Memory B cell (primary cell): ENCODE measurements around the gene HNRNPLL.

Experiments
- ATAC-seq: fragments of 150-1000 bp; cut with Tn5 transposase; 2 replicates; pipeline ENCODE4 v1.10.0; 2021; ENCODE audit warnings: low read depth, mild to moderate bottlenecking, moderate library complexity
- DNase-seq, 2 donors: peaks; one replicate each; pipeline ENCODE4 v3.0.0; 2022; ENCODE audit warnings: low spot score in 2 of 2
- H3K27ac Mint-ChIP-seq: one replicate; pipeline ENCODE4 v1.8.0; 2022; ENCODE audit warnings: mild to moderate bottlenecking, moderate library complexity, mixed read lengths
- H3K27me3 Mint-ChIP-seq: one replicate; pipeline ENCODE4 v1.8.0; 2022; ENCODE audit warnings: mixed read lengths
- H3K36me3 Mint-ChIP-seq: one replicate; pipeline ENCODE4 v1.8.0; 2022; ENCODE audit warnings: mild to moderate bottlenecking, mixed read lengths
- H3K4me1 Mint-ChIP-seq: one replicate; pipeline ENCODE4 v1.8.0; 2022; ENCODE audit warnings: mixed read lengths
- H3K4me3 Mint-ChIP-seq: one replicate; pipeline ENCODE4 v1.8.0; 2022; ENCODE audit warnings: mild to moderate bottlenecking, moderate library complexity, mixed read lengths
- H3K9me3 Mint-ChIP-seq: one replicate; pipeline ENCODE4 v1.8.0; 2022; ENCODE audit warnings: mixed read lengths

The HNRNPLL gene

GRCh38 chr2:38529208-38529607, 73.5 kb downstream of the HNRNPLL start:
- H3K36me3 Mint-ChIP-seq, result peaks cover 1% of the 10 kb centered on the region
- no peak for DNase-seq
- no peak overlapping the region for H3K27ac Mint-ChIP-seq
- peaks cover 26% of the 10 kb centered on the region for H3K4me1 Mint-ChIP-seq
- no peak overlapping the region for H3K4me3 Mint-ChIP-seq
- no peak for ATAC-seq
- H3K9me3 Mint-ChIP-seq, result no peaks in the 10 kb centered on the region
- H3K27me3 Mint-ChIP-seq, result peaks cover 6% of the 10 kb centered on the region

DNA sequence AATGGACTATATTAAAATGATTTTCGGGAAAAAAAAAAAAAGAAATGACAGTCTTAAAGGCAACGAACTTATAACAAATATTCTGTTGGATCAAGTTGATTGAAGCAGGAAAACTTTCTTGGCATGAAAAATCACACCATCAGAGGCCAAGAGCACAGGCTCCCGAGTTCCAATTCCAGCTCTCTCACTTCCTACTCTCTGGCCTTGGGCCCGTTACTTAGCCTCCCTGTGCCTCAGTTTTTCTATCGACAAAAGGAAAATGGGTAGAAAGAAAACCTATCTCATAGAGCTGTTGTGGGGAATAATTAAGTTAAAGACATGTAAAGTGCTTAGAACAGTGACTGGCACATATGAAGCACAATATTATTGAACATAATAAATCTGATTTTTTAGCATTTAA, 74.2 kb downstream of the HNRNPLL start:
- peaks cover 1% of the 10 kb centered on the region for H3K36me3 Mint-ChIP-seq
- H3K4me1 Mint-ChIP-seq, result peaks cover 20% of the 10 kb centered on the region
- H3K4me3 Mint-ChIP-seq, result peak overlapping the region; percentile 62
- H3K27ac Mint-ChIP-seq, result no peak overlapping the region
- DNase-seq (no peak), ATAC-seq (no peak)
- H3K9me3 Mint-ChIP-seq, result no peaks in the 10 kb centered on the region
- H3K27me3 Mint-ChIP-seq, result peaks cover 6% of the 10 kb centered on the region

- Mint-ChIP-seq H3K4me3 (peak overlapping the region; percentile 64), H3K27ac (no peak overlapping the region), H3K27me3 (peaks cover 6% of the 10 kb centered on the region), H3K36me3 (peaks cover 1% of the 10 kb centered on the region), H3K9me3 (no peaks in the 10 kb centered on the region), H3K4me1 (peaks cover 15% of the 10 kb centered on the region)
- peak; percentile 30 for ATAC-seq
- peak in 1 of 2 donors; percentile 6 for DNase-seq
Observed at GRCh38 chr2:38528008-38528442, 74.7 kb downstream of the HNRNPLL start.

GRCh38 chr2:38527338-38528007, 75.3 kb downstream of the HNRNPLL start:
- Mint-ChIP-seq H3K27me3 (peaks cover 6% of the 10 kb centered on the region), H3K4me3 (peak overlapping the region; percentile 43)

GRCh38 chr2:38526195-38526594, 76.5 kb downstream of the HNRNPLL start:
- no peaks in the 10 kb centered on the region for H3K36me3 Mint-ChIP-seq
- H3K27me3 Mint-ChIP-seq, result peaks cover 6% of the 10 kb centered on the region
- peaks cover 7% of the 10 kb centered on the region for H3K4me1 Mint-ChIP-seq
- H3K9me3 Mint-ChIP-seq, result no peaks in the 10 kb centered on the region
- no peak for ATAC-seq
- DNase-seq, result no peak
- H3K4me3 Mint-ChIP-seq, result no peak overlapping the region
- H3K27ac Mint-ChIP-seq, result no peak overlapping the region

More at GRCh38 chr2:38527338-38528007, 75.3 kb downstream of the HNRNPLL start:
- DNase-seq, result no peak
- H3K27ac Mint-ChIP-seq, result no peak overlapping the region
- peaks cover 9% of the 10 kb centered on the region for H3K4me1 Mint-ChIP-seq
- ATAC-seq, result no peak
- no peaks in the 10 kb centered on the region for H3K9me3 Mint-ChIP-seq
- peaks cover 1% of the 10 kb centered on the region for H3K36me3 Mint-ChIP-seq

- H3K4me1 Mint-ChIP-seq, result peaks cover 7% of the 10 kb centered on the region
- DNase-seq (no peak), ATAC-seq (peak; percentile 35)
- H3K36me3 Mint-ChIP-seq, result no peaks in the 10 kb centered on the region
- H3K4me3 Mint-ChIP-seq, result no peak overlapping the region
- no peaks in the 10 kb centered on the region for H3K9me3 Mint-ChIP-seq
- peaks cover 6% of the 10 kb centered on the region for H3K27me3 Mint-ChIP-seq
- no peak overlapping the region for H3K27ac Mint-ChIP-seq
Observed at GRCh38 chr2:38524580-38524979, 78.1 kb downstream of the HNRNPLL start.

GRCh38 chr2:38523728-38524437, 78.8 kb downstream of the HNRNPLL start:
- no peak overlapping the region for H3K4me3 Mint-ChIP-seq
- H3K9me3 Mint-ChIP-seq, result no peaks in the 10 kb centered on the region
- no peak overlapping the region for H3K27ac Mint-ChIP-seq
- no peak for ATAC-seq
- DNase-seq, result no peak
- H3K4me1 Mint-ChIP-seq, result peaks cover 7% of the 10 kb centered on the region
- H3K36me3 Mint-ChIP-seq, result no peaks in the 10 kb centered on the region
- peaks cover 4% of the 10 kb centered on the region for H3K27me3 Mint-ChIP-seq

GRCh38 chr2:38522754-38523349, 79.9 kb downstream of the HNRNPLL start:
- Mint-ChIP-seq H3K9me3 (no peaks in the 10 kb centered on the region), H3K4me3 (no peak overlapping the region), H3K27ac (no peak overlapping the region), H3K4me1 (peaks cover 4% of the 10 kb centered on the region), H3K36me3 (no peaks in the 10 kb centered on the region), H3K27me3 (peaks cover 2% of the 10 kb centered on the region)
- ATAC-seq (no peak), DNase-seq (no peak)

GRCh38 chr2:38521835-38522234, 80.9 kb downstream of the HNRNPLL start:
- no peaks in the 10 kb centered on the region for H3K9me3 Mint-ChIP-seq
- no peak for DNase-seq
- H3K27me3 Mint-ChIP-seq, result peaks cover 2% of the 10 kb centered on the region
- ATAC-seq, result no peak
- no peak overlapping the region for H3K27ac Mint-ChIP-seq
- H3K4me3 Mint-ChIP-seq, result no peak overlapping the region
- peaks cover 4% of the 10 kb centered on the region for H3K4me1 Mint-ChIP-seq
- no peaks in the 10 kb centered on the region for H3K36me3 Mint-ChIP-seq

DNA sequence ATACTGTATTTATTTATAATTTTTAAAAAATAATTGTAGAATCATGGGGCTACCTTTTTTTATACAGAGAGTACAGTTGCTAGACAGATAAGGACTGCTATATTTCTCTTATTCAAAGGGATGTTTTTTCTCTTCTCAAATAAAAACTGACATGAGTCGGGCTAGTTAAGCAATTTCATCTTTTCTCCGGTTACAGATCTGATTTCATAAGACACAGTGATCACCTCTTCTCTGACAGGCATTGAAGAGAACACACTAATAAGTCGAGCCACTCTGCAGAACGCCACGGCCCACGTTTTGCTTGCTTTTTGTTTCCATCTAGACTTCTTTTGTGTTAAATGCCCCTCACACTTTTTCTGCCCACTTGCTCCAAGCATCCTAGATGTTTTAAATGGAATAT, 85.4 kb downstream of the HNRNPLL start:
- Mint-ChIP-seq H3K4me3 (no peak overlapping the region), H3K27me3 (peaks cover 7% of the 10 kb centered on the region), H3K4me1 (no peaks in the 10 kb centered on the region), H3K9me3 (no peaks in the 10 kb centered on the region), H3K27ac (no peak overlapping the region), H3K36me3 (no peaks in the 10 kb centered on the region)
- ATAC-seq (no peak), DNase-seq (no peak)

DNA sequence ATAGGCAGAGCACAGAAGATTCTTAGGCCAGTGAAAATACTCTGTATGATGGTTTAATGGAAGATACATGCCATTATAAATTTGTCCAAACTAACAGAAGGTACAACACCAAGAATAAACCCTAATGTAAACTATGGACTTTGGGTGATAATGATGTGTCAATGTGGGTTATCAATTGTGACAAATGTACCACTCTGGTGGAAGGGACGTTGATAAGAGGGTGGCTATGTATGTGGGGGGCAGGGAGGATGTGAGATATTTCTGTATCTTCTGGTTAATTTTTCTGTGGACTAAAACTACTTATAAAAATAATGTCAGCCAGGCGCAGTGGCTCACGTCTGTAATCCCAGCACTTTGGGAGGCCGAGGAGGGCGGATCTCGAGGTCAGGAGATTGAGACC, 86.2 kb downstream of the HNRNPLL start:
- H3K4me1 Mint-ChIP-seq, result no peaks in the 10 kb centered on the region
- H3K27ac Mint-ChIP-seq, result no peak overlapping the region
- DNase-seq (no peak), ATAC-seq (no peak)
- H3K9me3 Mint-ChIP-seq, result no peaks in the 10 kb centered on the region
- no peak overlapping the region for H3K4me3 Mint-ChIP-seq
- no peaks in the 10 kb centered on the region for H3K36me3 Mint-ChIP-seq
- peaks cover 7% of the 10 kb centered on the region for H3K27me3 Mint-ChIP-seq

GRCh38 chr2:38516122-38516521, 86.6 kb downstream of the HNRNPLL start:
- ATAC-seq, result no peak
- no peak overlapping the region for H3K4me3 Mint-ChIP-seq
- peaks cover 7% of the 10 kb centered on the region for H3K27me3 Mint-ChIP-seq
- H3K4me1 Mint-ChIP-seq, result no peaks in the 10 kb centered on the region
- no peaks in the 10 kb centered on the region for H3K36me3 Mint-ChIP-seq
- no peak for DNase-seq
- H3K9me3 Mint-ChIP-seq, result no peaks in the 10 kb centered on the region
- no peak overlapping the region for H3K27ac Mint-ChIP-seq

DNA sequence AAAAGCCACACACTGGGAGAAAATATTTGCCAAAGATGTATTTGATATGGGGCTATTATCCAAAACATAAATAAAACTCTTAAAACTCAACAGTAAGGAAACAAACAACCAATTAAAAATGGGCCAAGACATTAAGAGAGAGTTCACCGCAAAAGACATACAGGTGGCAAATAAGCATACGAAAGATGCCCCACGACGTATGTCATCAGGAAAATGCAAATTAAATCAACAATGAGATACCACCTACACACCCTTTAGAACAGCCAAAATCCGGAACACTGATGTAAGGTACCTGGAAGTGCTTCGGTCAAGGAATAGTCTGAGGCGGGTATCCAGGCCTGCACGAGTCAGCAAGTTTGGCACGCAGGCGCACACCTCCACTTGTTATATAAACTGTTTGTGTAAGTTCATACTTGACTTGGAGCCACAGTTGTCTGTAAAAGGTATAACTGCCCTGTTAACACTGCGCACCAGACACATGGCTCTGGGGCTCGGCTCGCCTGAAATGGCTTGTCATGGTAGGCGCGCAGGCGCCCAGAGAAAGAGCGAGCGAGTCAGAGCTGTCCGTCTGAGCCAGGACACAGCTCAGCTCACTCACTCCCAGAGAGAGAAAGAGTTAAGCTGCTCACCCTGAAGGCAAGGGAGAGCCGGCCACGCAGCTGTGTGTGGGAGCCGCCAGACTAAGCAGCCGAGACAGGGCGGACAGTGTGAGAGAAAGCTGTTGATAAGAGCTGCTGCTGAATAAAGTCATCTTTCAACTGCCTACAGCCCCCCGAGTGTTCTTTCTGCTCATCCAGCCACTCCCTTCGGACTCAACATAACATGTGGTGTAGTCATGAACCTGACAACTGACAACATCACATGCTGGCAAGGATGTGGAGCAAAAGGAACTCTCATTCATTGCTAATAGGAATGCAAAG, 87.3 kb downstream of the HNRNPLL start:
- H3K4me1 Mint-ChIP-seq, result no peaks in the 10 kb centered on the region
- no peaks in the 10 kb centered on the region for H3K9me3 Mint-ChIP-seq
- H3K27ac Mint-ChIP-seq, result no peak overlapping the region
- no peak for DNase-seq
- H3K36me3 Mint-ChIP-seq, result no peaks in the 10 kb centered on the region
- peaks cover 7% of the 10 kb centered on the region for H3K27me3 Mint-ChIP-seq
- ATAC-seq, result no peak
- H3K4me3 Mint-ChIP-seq, result no peak overlapping the region
